Measurements from ENCODE around the gene ZNF717. TPM values are rescaled to one million over a fixed set of nuclear protein-coding genes. Genes with fewer than 3 reads are reported as not detected.
"Not testable (repeated sequence)": the region's sequence is repeated elsewhere in the genome, so short reads cannot be mapped to it uniquely, and the experiment has no call there.

The ZNF717 gene
- 10 to 100 TPM; 19.2 to 24.3 TPM for total RNA-seq

DNA sequence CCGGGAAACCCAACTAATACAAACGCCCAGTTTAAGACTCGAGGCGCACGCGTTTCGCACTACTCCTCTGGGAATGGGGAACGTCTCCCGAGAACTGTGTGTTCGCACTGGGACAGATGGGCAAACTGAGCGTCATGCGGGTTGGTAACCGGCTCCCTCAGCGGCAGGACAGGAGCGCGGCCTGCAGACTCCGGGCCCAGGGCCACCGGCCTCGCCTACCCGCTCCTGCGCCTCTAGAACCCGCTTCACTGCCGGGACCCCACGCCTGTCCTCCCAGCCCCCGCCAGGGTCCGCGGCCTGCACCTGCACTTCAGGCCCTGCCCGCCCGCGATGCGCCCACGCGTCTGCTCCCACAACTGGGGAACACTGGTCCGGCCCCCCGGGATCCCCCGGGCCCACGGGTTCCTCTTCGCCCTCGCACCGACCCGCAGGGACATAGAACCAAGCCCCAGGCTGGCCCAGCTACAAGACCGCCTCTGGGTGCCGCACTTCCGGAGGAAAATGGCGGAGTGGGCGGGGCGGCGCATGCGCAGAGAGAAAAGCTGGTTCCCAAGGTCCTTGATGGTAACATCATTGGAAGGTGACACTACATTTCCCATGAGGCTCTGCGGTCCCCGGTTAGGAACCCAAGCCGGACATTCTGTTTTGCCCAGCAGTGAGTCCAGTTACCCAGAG lies at the start of gene ZNF717:
Gene ZNF717, minus strand, starts transcription at position 469 of the 675 bp plus-strand sequence. CDS start 2,187 bp downstream, outside the sequence.
- peak; percentile 89 to 92 for DNase-seq
- Mint-ChIP-seq H3K27ac (peak within 1 kb of the TSS; percentile 84), H3K4me3 (peak within 1 kb of the TSS; percentile 81 to 90), H3K4me1 (ENCODE audit: low read depth) (peaks cover 10% of the 10 kb centered on the region), H3K36me3 (ENCODE audit: insufficient read depth in 2 of 2) (peaks cover 22 to 33% of the 10 kb centered on the region in 2 donors)
- H3K27me3 Mint-ChIP-seq (ENCODE audit: low read depth); ATAC-seq (replicated peaks in 1 of 2); H3K9me3 Mint-ChIP-seq: not testable (repeated sequence)

DNA sequence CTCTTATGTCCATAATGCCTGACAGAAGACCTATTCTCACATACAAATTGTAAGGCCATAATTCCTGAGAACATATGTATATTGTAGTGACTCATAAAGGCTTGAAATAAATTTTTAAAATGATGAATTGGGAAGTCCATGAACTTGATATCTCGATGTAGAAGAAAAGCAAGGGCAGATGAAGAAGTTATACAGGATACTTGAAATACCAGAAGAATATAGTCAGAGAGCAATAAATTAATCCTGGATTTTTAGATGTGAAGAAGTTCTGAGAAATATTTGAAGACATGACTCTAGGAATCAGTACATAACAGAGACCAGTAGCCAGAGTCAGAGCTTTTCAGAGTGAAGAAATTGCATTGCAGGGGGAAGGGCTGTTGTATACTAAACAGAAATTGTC lies 45.7 kb upstream of the ZNF717 start:
- ATAC-seq (replicated peaks in 1 of 2); H3K4me1 Mint-ChIP-seq (ENCODE audit: low read depth); H3K4me3 Mint-ChIP-seq; DNase-seq; H3K36me3 Mint-ChIP-seq (ENCODE audit: insufficient read depth in 2 of 2); H3K27ac Mint-ChIP-seq; H3K27me3 Mint-ChIP-seq (ENCODE audit: low read depth): not testable (repeated sequence)
- peaks cover 11 to 16% of the 10 kb centered on the region in 2 donors for H3K9me3 Mint-ChIP-seq

DNA sequence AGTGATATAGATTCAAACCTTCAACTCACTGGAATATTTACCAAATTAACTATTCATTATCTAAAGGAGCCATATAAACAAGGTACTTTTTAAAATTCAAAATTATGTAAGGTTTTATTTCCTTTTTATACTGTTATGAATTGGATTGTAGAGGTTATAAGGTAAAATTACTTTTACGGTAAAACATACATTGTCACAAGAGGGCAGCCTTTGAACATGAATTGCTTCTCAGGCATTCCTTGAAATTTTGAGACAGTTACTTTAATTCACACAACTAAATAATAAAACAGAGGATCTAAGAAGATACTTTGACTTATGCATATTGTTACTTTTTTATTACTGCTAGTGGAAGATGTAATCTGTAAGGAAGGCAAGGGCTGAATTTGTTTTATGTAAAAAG lies 32.7 kb upstream of the ZNF717 start:
- H3K4me3 Mint-ChIP-seq; H3K27me3 Mint-ChIP-seq (ENCODE audit: low read depth); H3K4me1 Mint-ChIP-seq (ENCODE audit: low read depth); DNase-seq; H3K27ac Mint-ChIP-seq; H3K9me3 Mint-ChIP-seq; ATAC-seq (replicated peaks in 1 of 2); H3K36me3 Mint-ChIP-seq (ENCODE audit: insufficient read depth in 2 of 2): not testable (repeated sequence)

DNA sequence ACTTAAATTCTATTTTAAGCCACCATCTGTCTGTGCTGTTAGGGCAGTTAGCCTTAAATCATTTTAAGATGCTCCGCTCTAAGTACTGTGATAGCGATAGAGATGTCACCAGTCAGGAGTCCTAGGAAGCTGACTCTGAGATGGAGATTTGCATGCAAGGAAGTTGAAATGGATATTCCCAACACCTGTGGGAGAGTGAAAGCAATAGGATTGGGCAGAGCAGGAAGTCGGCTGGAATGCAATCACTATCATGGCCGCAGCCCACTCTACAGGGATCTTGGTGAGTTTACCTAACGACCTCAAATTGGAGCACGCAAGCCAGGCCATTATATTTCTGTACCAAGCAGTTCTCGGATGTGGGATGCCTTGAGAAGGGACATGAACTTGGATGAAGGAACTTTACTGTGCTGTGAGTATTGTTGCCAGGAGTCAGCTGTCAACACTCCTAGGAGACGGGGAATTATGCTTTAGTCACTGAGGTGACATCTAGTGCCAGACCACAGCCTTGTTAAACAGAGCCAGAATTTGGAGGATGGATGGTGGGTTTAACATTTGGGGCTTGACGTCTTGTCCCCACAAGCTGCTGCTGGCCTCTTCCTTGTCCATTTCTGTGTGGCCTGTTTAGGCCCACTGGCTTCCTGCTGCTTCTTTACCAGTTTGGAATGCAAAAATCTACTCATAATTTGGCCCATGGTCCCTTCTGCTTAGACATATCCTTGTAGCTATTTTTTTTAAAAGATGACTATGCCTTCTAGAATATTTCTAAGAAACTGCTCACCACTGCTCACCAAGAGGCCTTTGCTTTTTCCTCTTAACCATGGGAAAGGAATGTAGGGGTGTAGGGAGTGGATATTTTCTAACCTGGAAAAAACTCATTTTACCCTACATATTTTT lies 31.2 kb upstream of the ZNF717 start:
- not testable (repeated sequence) for H3K36me3 Mint-ChIP-seq (ENCODE audit: insufficient read depth in 2 of 2); ATAC-seq (replicated peaks in 1 of 2)

DNA sequence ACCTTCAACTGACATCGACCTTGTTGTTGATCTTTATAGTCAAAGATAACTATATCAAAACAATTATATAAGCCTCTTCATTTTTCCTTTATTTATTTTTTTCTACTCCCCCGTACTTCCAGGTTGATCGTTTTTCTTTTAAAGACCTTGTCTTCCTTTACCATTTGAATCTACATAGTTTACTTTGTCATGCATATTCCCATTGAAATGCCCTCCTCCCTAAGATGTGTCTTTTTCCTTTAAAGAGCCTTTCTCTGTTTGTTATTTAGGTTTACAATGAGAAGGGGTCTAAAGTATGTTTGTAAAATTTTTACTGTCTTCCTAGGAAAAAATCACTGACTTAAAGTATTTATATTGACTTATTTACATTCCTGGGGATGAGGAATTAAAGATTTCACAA lies 29.4 kb upstream of the ZNF717 start:
- Mint-ChIP-seq H3K9me3 (peaks cover 2 to 4% of the 10 kb centered on the region in 2 donors), H3K36me3 (ENCODE audit: insufficient read depth in 2 of 2) (no peaks in the 10 kb centered on the region), H3K4me1 (ENCODE audit: low read depth) (no peaks in the 10 kb centered on the region), H3K27ac (no peak overlapping the region), H3K4me3 (no peak overlapping the region), H3K27me3 (ENCODE audit: low read depth) (no peaks in the 10 kb centered on the region)
- ATAC-seq (replicated peaks in 1 of 2) (no peak), DNase-seq (no peak)

More for the DNA sequence above, 31.2 kb upstream of the ZNF717 start:
- H3K27ac Mint-ChIP-seq; H3K4me1 Mint-ChIP-seq (ENCODE audit: low read depth); H3K4me3 Mint-ChIP-seq; H3K27me3 Mint-ChIP-seq (ENCODE audit: low read depth); DNase-seq; H3K9me3 Mint-ChIP-seq: not testable (repeated sequence)

DNA sequence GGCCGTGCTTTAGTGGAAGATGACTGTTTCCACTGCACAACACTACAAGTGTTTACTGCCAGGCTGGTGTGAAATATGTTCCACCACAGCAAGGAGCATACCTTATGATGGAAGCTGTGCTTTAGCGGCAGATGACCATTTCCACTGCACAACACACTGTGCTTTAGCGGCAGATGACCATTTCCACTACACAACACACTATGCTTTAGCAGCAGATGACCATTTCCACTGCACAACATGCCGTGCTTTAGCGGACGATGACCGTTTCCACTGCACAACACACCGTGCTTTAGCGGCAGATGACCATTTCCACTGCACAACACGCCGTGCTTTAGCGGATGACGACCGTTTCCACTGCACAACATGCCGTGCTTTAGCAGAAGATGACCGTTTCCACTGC lies 2.8 kb downstream of the ZNF717 start:
- Mint-ChIP-seq H3K36me3 (ENCODE audit: insufficient read depth in 2 of 2) (peaks cover 45 to 48% of the 10 kb centered on the region in 2 donors), H3K27ac (no peak overlapping the region), H3K27me3 (ENCODE audit: low read depth) (no peaks in the 10 kb centered on the region), H3K4me3 (no peak overlapping the region), H3K9me3 (peaks cover 9 to 25% of the 10 kb centered on the region in 2 donors), H3K4me1 (ENCODE audit: low read depth) (peaks cover 10% of the 10 kb centered on the region)
- no peak for ATAC-seq (replicated peaks in 1 of 2)
- DNase-seq: no peak

DNA sequence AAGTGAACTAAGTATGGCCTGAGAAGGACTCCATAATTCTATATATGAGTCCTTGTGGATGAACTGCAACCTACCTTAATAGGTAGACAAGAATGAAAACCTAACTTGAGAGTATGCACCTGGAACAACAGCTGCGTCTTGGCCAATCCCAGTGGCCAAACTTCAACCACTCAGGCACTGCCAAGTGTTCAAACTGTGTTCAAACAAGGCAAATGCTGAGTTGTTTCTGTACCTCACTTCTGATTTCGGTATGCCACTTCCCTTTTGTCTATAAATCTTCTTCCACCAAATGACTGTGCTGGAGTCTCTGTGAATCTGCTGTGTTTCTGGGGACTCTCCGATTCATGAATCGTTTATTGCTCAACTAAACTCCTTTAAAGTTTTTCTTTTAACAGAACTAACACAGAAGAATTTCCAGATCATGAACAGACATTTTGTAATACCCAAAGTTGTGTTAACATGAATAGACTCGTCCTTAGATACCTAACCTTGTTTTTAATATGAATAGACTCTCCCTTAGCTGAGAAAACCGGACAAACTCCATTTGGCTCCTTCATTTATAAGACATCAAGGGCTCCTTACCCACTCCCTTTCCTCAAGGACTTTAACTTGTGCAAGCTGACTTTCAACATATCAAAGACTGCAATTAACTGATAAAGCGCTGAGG lies 4.1 kb downstream of the ZNF717 start:
- H3K27me3 Mint-ChIP-seq (ENCODE audit: low read depth): no peaks in the 10 kb centered on the region
- ATAC-seq (replicated peaks in 1 of 2) (no peak), DNase-seq (peak; percentile 29 to 40)
- peaks cover 10% of the 10 kb centered on the region for H3K4me1 Mint-ChIP-seq (ENCODE audit: low read depth)
- peak overlapping the region in 1 of 2 donors; percentile 58 for H3K4me3 Mint-ChIP-seq
- peaks cover 5 to 27% of the 10 kb centered on the region in 2 donors for H3K9me3 Mint-ChIP-seq
- peak overlapping the region; percentile 66 for H3K27ac Mint-ChIP-seq
- H3K36me3 Mint-ChIP-seq (ENCODE audit: insufficient read depth in 2 of 2): peaks cover 52 to 56% of the 10 kb centered on the region in 2 donors

DNA sequence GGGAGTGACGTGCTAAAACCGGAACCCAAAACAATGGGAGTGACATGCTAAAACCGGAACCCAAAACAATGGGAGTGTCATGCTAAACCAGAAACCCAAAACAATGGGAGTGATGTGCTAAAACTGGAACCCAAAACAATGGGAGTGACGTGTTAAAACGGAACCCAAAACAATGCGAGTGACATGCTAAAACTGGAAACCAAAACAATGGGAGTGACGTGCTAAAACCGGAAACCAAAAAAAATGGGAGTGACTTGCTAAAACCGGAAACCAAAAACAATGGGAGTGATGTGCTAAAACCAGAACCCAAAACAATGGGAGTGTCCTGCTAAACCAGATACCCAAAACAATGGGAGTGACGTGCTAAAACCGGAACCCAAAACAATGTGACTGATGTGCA lies 7.6 kb downstream of the ZNF717 start:
- H3K27me3 Mint-ChIP-seq (ENCODE audit: low read depth); DNase-seq; ATAC-seq (replicated peaks in 1 of 2); H3K27ac Mint-ChIP-seq; H3K4me3 Mint-ChIP-seq: not testable (repeated sequence)
- Mint-ChIP-seq H3K4me1 (ENCODE audit: low read depth) (peaks cover 10% of the 10 kb centered on the region), H3K9me3 (peaks cover 2 to 24% of the 10 kb centered on the region in 2 donors), H3K36me3 (ENCODE audit: insufficient read depth in 2 of 2) (peaks cover 45 to 50% of the 10 kb centered on the region in 2 donors)

DNA sequence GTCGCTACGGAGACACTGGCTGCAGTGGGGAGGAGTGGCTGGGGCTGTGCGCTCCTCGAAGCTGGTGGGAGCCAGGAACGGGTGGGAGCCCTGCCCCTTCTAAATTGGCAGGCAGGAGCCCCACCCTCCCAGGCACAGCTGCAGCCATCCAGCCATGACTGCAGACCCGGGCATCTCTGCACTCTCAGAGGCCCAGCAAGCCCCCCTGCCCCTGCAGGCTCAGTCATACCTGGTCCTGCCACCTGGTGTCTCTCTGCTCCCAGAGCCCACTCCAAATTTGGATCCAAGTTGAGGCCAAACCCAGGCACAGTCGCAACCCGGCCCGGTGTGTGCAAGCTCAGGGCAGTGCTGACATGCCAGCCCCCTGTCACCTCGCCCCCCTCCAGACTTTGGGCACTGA lies 13.7 kb downstream of the ZNF717 start:
- not testable (repeated sequence) for DNase-seq; H3K4me3 Mint-ChIP-seq; H3K27ac Mint-ChIP-seq; H3K27me3 Mint-ChIP-seq (ENCODE audit: low read depth); ATAC-seq (replicated peaks in 1 of 2); H3K4me1 Mint-ChIP-seq (ENCODE audit: low read depth)
- Mint-ChIP-seq H3K36me3 (ENCODE audit: insufficient read depth in 2 of 2) (peaks cover 27 to 49% of the 10 kb centered on the region in 2 donors), H3K9me3 (peaks cover 7 to 17% of the 10 kb centered on the region in 2 donors)

DNA sequence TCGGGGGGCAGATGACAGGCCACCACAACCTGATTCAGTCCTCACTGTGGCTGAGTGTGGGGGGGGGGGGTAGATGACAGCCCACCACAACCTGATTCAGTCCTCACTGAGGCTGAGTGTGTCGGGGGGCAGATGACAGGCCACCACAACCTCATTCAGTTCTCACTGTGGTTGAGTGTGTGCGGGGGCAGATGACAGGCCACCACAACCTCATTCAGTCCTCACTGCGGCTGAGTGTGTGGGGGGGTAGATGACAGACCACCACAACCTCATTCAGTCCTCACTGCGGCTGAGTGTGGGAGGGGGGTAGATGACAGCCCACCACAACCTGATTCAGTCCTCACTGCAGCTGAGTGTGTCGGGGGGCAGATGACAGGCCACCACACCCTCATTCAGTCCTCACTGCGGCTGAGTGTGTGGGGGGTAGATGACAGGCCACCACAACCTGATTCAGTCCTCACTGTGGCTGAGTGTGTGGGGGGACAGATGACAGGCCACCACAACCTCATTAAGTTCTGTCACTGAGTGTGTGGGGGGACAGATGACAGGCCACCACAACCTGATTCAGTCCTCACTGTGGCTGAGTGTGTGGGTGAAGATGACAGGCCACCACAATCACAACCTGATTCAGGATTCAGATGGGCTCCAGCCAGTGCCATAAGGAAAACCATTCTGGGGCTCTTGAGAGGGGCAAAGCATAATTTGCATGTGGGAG lies 16.9 kb downstream of the ZNF717 start:
- peak; percentile 20 to 39 for ATAC-seq (replicated peaks in 1 of 2)
- no peaks in the 10 kb centered on the region for H3K4me1 Mint-ChIP-seq (ENCODE audit: low read depth)
- no peak overlapping the region for H3K4me3 Mint-ChIP-seq
- H3K27ac Mint-ChIP-seq: no peak overlapping the region
- peaks cover 20 to 27% of the 10 kb centered on the region in 2 donors for H3K9me3 Mint-ChIP-seq
- no peaks in the 10 kb centered on the region for H3K27me3 Mint-ChIP-seq (ENCODE audit: low read depth)
- DNase-seq: peak; percentile 8 to 10
- H3K36me3 Mint-ChIP-seq (ENCODE audit: insufficient read depth in 2 of 2): peaks cover 38 to 66% of the 10 kb centered on the region in 2 donors

DNA sequence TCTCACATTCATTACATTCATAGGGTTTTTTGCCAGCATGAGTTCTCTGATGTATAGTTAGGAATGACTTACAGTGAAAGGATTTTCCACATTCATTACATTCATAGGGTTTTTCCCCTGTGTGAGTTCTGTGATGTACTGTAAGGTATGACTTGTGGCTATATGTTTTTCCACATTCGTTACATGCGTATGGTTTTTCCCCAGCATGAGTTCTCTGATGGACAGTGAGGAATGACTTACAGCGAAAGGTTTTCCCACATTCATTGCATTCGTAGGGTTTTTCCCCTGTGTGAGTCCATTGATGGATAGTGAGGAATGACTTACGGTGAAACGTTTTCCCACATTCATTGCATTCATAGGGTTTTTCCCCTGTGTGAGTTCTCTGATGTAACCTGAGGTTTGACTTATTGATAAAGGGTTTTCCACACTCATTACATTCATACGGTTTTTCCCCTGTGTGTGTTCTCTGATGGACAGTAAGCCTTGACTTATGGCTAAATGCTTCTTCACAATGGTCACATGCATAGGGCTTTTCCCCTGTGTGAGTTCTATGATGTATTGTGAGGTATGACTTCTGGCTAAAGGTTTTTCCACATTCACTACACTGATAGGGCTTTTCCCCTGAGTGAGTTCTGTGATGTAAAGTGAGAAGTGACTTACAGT lies 47.4 kb downstream of the ZNF717 start:
- Mint-ChIP-seq H3K9me3 (peaks cover 15 to 36% of the 10 kb centered on the region in 2 donors), H3K36me3 (ENCODE audit: insufficient read depth in 2 of 2) (peaks cover 52 to 74% of the 10 kb centered on the region in 2 donors), H3K27me3 (ENCODE audit: low read depth) (no peaks in the 10 kb centered on the region), H3K4me3 (no peak overlapping the region), H3K27ac (no peak overlapping the region), H3K4me1 (ENCODE audit: low read depth) (no peaks in the 10 kb centered on the region)
- ATAC-seq (replicated peaks in 1 of 2) (no peak), DNase-seq (no peak)

DNA sequence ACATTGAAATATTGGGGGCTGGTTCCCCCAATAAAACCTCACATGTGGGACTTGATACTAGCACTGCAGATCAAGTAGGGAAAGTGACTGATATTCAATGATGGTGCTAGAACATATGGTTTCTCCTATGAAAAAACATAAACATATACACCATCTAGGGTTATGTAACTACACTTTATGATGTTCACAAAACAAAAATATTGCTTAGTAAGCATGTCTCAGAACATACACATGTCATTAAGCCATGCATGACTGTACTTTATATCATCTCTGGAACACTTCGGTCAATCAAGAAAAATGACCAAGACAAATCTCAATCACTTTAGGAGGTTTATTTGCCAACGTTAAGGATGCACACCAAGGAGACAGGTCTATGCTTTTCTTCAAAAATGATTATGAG lies 57.4 kb downstream of the ZNF717 start:
- Mint-ChIP-seq H3K27ac (no peak overlapping the region), H3K36me3 (ENCODE audit: insufficient read depth in 2 of 2) (peaks cover 43 to 63% of the 10 kb centered on the region in 2 donors), H3K4me1 (ENCODE audit: low read depth) (no peaks in the 10 kb centered on the region), H3K27me3 (ENCODE audit: low read depth) (no peaks in the 10 kb centered on the region), H3K9me3 (peaks cover 32 to 49% of the 10 kb centered on the region in 2 donors), H3K4me3 (no peak overlapping the region)
- ATAC-seq (replicated peaks in 1 of 2) (no peak), DNase-seq (no peak)
